ENCODE results near the gene SMOC1. TPM values are rescaled to one million over a fixed set of nuclear protein-coding genes. Genes with fewer than 3 reads are reported as not detected.

The SMOC1 gene
- total and polyA plus RNA-seq, 8 donors: 1.2 to 3.3 (median 2.1) TPM; not detected in 2

DNA sequence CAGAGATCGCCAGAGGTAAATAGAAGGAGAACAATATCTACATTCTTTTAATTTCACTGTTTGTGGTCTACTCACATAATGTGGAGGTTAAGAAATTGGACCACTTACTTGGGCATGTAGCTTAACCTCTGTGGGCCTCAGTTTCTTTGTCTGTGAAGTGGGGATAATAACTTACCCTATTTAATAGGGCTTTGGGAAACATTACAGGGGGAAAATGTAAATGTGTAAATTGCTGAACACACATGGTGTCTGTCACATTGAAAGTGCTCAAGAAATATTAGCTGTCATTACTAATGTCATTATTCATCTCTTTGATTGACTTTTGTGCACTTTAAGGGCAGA lies 169.1 kb downstream of the SMOC1 start:
- Histone ChIP-seq H3K27me3 (peaks cover 0 to 3% (median 0%) of the 10 kb centered on the region in 3 donors), H3K9me3 (no peaks in the 10 kb centered on the region), H3K4me3 (no peak overlapping the region), H3K4me1 (peaks cover 0 to 24% (median 4%) of the 10 kb centered on the region in 4 donors), H3K36me3 (no peaks in the 10 kb centered on the region), H3K27ac (no peak overlapping the region)
- 29 to 55% (median 50%) methylated on average over 1 of the region's 1 CpG for WGBS, 5 donors
- no peak for DNase-seq
- TF ChIP-seq, protein P1, sequence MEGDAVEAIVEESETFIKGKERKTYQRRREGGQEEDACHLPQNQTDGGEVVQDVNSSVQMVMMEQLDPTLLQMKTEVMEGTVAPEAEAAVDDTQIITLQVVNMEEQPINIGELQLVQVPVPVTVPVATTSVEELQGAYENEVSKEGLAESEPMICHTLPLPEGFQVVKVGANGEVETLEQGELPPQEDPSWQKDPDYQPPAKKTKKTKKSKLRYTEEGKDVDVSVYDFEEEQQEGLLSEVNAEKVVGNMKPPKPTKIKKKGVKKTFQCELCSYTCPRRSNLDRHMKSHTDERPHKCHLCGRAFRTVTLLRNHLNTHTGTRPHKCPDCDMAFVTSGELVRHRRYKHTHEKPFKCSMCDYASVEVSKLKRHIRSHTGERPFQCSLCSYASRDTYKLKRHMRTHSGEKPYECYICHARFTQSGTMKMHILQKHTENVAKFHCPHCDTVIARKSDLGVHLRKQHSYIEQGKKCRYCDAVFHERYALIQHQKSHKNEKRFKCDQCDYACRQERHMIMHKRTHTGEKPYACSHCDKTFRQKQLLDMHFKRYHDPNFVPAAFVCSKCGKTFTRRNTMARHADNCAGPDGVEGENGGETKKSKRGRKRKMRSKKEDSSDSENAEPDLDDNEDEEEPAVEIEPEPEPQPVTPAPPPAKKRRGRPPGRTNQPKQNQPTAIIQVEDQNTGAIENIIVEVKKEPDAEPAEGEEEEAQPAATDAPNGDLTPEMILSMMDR (IDR thresholded peaks at IDR 0.05): no peak
- no peak for TF ChIP-seq POLR2A (IDR thresholded peaks at IDR 0.05)
- no peak for TF ChIP-seq POLR2AphosphoS5 (IDR thresholded peaks at IDR 0.05)
- no peak for TF ChIP-seq EP300 (IDR thresholded peaks at IDR 0.05)
- intact Hi-C loops (cut with DNase I; ENCODE audit: low total_unique reads): no loop called here

DNA sequence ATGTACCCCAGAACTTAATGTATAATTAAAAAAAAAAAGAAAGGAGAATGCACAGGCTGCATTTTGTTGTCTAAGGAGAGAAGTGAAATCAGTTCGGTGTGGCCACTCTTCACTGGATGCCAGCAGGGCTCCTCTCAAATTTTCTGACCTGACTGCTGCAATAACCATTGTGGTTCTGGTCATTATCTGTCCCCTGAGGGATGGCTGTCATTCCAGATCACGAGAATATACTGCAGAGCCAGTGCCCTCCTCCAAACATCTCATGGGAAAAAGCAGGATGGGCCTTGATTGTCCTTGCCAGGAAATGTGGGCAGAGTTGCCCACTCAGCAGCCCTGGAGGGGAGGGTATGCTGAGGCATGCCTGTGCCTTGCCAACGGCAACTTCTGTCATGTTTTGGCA lies 170.4 kb downstream of the SMOC1 start:
- Histone ChIP-seq H3K27me3 (peaks cover 0 to 3% (median 0%) of the 10 kb centered on the region in 3 donors), H3K4me1 (peaks cover 0 to 24% (median 4%) of the 10 kb centered on the region in 4 donors), H3K9me3 (no peaks in the 10 kb centered on the region), H3K27ac (no peak overlapping the region), H3K36me3 (no peaks in the 10 kb centered on the region), H3K4me3 (no peak overlapping the region)
- TF ChIP-seq EP300 (IDR thresholded peaks at IDR 0.05): no peak
- TF ChIP-seq, protein P1 (IDR thresholded peaks at IDR 0.05): no peak
- no peak for TF ChIP-seq POLR2AphosphoS5 (IDR thresholded peaks at IDR 0.05)
- TF ChIP-seq POLR2A (IDR thresholded peaks at IDR 0.05): no peak
- intact Hi-C loops (cut with DNase I; ENCODE audit: low total_unique reads): no loop called here
- 71 to 81% (median 73%) methylated on average over 3 of the region's 3 CpGs for WGBS, 5 donors
- no peak for DNase-seq

DNA sequence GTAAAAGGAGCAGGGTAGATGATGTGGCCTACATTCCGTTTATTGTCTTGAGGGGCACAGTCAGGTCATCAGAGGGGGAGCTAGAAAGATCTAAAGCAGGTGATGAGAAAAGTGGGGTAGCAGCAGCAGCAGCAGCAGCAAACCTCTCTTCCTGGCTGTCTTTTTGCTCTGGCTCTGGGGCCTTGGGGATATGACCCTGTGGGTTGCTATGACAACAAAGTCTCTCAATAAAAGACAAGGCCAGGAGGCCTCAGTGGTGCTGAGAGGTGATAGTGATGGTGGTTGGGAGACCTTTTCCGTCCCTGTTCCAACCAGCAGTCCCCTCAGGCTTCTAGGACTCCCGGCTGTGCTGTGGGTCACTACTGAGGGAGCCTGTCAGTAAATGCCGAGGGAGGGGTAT lies 170.9 kb downstream of the SMOC1 start:
- WGBS, 5 donors: 73 to 89% (median 85%) methylated on average over 4 of the region's 4 CpGs
- no peaks in the 10 kb centered on the region for H3K36me3 ChIP-seq
- intact Hi-C loops (cut with DNase I; ENCODE audit: low total_unique reads): no loop called here
- H3K27ac ChIP-seq: no peak overlapping the region
- no peak for TF ChIP-seq POLR2AphosphoS5 (IDR thresholded peaks at IDR 0.05)
- TF ChIP-seq, protein P1 (IDR thresholded peaks at IDR 0.05): no peak
- TF ChIP-seq EP300 (IDR thresholded peaks at IDR 0.05): no peak
- TF ChIP-seq POLR2A (IDR thresholded peaks at IDR 0.05): no peak
- peaks cover 0 to 3% (median 0%) of the 10 kb centered on the region in 3 donors for H3K27me3 ChIP-seq
- no peak overlapping the region for H3K4me3 ChIP-seq
- H3K4me1 ChIP-seq: peaks cover 0 to 24% (median 4%) of the 10 kb centered on the region in 4 donors
- H3K9me3 ChIP-seq: no peaks in the 10 kb centered on the region
- DNase-seq: no peak

DNA sequence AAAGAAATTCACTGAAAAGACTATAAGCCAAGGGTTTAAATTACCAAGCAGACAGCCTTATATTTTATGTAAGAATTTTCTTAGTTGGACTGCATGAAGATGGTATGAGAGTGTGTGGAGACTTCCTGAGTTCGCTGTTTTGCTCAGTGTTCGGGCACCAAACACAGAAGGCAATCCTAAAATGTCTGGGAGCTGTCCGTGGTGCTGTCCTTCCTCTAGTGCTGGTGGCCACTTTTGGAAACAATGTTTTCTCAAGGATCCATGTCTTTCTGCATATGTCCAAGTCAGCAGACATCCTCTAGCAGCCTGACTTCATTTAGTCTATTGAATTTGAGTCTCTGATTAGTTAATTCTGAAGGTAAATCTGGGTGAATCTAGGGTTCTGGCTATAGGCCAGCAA lies 173.8 kb downstream of the SMOC1 start:
- 28 to 45% (median 34%) methylated on average over 3 of the region's 3 CpGs for WGBS, 5 donors
- peak in 1 of 2 donors; percentile 73 for DNase-seq

More for the DNA sequence above, 173.8 kb downstream of the SMOC1 start:
- no peaks in the 10 kb centered on the region for H3K36me3 ChIP-seq
- no peaks in the 10 kb centered on the region for H3K9me3 ChIP-seq
- H3K27me3 ChIP-seq: peaks cover 0 to 3% (median 0%) of the 10 kb centered on the region in 3 donors
- H3K27ac ChIP-seq: no peak overlapping the region
- TF ChIP-seq, protein P1 (IDR thresholded peaks at IDR 0.05): no peak
- TF ChIP-seq POLR2AphosphoS5 (IDR thresholded peaks at IDR 0.05) (no peak), POLR2A (IDR thresholded peaks at IDR 0.05) (no peak), EP300 (IDR thresholded peaks at IDR 0.05) (no peak)
- peaks cover 0 to 6% (median 0%) of the 10 kb centered on the region in 4 donors for H3K4me1 ChIP-seq
- intact Hi-C loops (cut with DNase I; ENCODE audit: low total_unique reads): no loop called here
- no peak overlapping the region for H3K4me3 ChIP-seq

Measured in stomach (tissue), 9 donors.